ENCODE results near the gene PSMG3.

GRCh38 chr7:1561036-1561940, 8.5 kb downstream of the PSMG3 start:
- TF ChIP-seq CTCF (IDR thresholded peaks at IDR 0.05), result no peak
- no peak for TF ChIP-seq POLR2A (IDR thresholded peaks at IDR 0.05)
